Stimulated activated CD4-positive, alpha-beta T cell treated with anti-CD3 and anti-CD28 coated beads, Interleukin-4, amount 100 ng/mL, for 24 hours (primary cell): ENCODE results near the gene OR4N2.
"Not testable (repeated sequence)": the region's sequence is repeated elsewhere in the genome, so short reads cannot be mapped to it uniquely, and the experiment has no call there.

ENCODE experiments used
- DNase-seq: peaks from one replicate; pipeline ENCODE4 v3.0.0-alpha.2; 2020

Gene OR4N2, protein sequence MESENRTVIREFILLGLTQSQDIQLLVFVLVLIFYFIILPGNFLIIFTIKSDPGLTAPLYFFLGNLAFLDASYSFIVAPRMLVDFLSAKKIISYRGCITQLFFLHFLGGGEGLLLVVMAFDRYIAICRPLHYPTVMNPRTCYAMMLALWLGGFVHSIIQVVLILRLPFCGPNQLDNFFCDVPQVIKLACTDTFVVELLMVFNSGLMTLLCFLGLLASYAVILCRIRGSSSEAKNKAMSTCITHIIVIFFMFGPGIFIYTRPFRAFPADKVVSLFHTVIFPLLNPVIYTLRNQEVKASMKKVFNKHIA

DNA sequence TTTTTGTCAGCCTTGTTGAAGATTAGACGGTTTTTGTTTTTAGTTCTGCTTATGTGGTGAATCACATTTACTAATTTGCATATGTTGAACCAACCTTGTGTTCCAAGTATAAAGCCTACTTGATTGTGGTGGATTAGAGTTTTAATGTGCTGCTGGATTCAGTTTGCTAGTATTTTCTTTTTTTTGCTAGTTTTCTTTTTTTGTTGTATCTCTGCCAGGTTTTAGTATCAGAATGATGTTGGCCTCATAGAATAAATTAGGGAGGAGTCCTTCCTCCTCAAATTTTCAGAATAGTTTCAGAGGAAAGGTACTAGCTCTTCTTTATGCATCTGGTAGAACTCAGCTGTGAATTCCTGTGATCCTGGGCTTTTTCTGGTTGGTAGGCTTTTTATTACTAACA lies at the start of gene OR4N2:
OR4N2 (plus strand) TSS at position 301 of the 400 bp plus-strand sequence. CDS start 23,679 bp downstream, outside the sequence.
- DNase-seq = not testable (repeated sequence)

DNA sequence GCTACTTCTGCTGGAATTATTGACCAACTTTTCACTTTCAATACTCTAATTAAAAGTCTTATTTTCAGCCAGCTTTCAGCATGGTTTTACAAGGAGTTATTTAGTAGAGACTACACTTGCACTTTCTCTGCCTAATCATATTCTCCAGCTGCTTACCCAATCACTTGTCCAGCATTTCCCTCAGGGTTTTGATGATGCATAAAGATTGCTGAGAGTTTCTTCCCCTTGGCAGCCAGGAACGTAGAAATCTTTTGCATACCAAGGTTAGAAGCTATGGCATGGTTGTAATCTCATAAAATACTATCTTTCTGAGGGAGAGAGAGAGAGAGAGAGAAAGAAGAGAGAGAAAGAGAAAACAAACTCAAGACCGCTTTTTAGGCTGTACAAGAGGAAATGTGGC lies 49.4 kb upstream of the OR4N2 start:
- no peak for DNase-seq

DNA sequence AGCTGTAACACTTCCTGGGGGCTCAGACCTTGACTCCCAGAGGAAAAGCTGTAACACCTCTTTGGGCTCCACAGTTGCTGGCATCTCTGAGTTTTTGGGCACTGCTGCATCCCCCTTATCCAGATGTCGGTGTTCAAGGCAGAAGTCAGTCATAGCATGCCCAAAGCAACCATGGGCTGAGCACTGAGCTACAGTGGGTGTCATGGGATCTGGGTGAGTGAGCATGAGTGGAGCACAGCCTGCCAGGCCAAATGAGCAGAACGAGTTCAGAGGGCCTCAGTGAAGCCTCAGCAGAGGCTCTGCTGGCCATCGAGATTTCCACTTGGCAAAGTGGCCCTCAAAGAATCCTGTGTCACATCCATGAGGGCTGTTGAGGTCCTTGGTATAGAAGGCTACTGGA lies 32.1 kb upstream of the OR4N2 start:
- not testable (repeated sequence) for DNase-seq

DNA sequence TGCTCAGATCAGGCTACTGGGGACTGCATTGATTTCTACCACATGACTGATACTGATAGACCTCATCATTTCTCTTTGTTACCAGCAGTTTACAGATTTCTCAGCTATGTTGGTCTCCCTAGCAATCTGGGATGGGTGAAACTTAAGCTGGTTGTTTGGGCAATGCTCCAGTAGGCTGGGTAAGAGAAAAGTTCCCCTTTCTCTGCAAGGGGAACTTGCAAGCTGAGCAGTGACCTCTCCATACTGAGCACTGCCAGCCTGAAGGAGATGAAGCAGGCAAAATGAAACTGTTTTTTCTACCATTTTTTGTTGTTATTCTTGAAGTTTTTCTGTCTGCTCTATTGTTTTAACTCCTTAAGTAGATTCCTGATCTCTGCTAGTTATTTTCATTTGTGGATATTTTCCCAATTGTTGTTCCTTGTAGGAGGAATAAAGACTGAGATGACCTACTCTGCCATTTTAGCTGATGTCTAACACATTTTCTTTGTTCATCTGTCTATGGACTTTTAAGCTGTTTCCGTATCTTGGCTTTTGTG lies 31.6 kb upstream of the OR4N2 start:
- no peak for DNase-seq

DNA sequence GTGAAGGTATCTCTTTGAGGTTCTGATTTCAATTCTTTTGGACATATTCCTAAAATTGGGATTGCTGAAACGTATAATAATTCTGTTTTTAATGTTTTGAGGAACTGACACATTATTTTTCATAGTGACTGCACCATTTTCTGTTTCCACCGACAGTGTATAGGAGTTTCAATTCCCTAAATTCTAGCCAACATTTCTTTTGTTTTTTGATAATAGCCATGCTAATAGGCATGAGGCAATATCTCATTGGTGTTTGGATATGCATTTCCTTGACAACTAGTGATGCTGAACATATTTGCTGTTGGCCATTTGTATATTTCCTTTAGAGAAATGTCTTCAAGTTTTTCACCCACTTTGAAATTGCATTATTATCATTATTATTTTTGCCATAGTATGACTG lies 31.1 kb upstream of the OR4N2 start:
- not testable (repeated sequence) for DNase-seq

GRCh38 chr14:19773204-19773603 lies 30.4 kb upstream of the OR4N2 start, which contains the start of gene OR4M1:
OR4M1 (plus strand) TSS chr14:19773504; CDS start chr14:19780323, 6,819 bp downstream.
- not testable (repeated sequence) for DNase-seq

DNA sequence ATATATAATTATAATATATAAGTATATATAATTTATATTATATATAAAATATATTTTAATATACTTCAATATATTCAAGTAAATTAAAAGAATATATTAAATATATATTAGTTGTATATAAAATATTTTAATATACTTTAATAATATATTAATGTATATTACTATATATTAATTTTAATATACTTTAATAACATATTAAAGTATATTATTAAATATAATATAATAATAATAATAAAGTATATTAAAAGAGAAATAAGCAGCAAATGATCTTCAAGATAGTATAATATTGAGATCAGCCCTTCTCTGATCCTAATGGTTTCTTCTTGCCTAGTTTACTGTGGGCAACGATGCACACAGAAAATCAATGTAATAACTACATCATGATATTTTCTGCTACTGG lies 28.0 kb upstream of the OR4N2 start:
- DNase-seq = no peak

GRCh38 chr14:19785848-19786247 lies 17.7 kb upstream of the OR4N2 start:
- DNase-seq = not testable (repeated sequence)

GRCh38 chr14:19787318-19787717 lies 16.3 kb upstream of the OR4N2 start:
- not testable (repeated sequence) for DNase-seq

- DNase-seq = not testable (repeated sequence)
These were observed 15.4 kb upstream of the OR4N2 start for GRCh38 chr14:19788150-19788549.

DNA sequence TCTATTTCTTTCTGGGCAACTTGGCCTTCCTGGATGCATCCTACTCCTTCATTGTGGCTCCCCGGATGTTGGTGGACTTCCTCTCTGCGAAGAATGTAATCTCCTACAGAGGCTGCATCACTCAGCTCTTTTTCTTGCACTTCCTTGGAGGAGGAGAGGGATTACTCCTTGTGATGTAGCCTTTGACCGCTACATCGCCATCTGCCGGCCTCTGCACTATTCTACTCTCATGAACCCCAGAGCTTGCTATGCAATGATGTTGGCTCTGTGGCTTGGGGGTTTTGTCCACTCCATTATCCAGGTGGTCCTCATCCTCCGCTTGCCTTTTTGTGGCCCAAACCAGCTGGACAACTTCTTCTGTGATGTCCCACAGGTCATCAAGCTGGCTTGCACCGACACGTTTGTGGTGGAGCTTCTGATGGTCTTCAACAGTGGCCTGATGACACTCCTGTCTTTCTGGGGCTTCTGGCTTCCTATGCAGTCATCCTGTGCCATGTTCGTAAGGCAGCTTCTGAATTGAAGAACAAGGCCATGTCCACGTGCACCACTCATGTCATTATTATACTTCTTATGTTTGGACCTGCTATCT lies 7.0 kb upstream of the OR4N2 start:
- not testable (repeated sequence) for DNase-seq

DNA sequence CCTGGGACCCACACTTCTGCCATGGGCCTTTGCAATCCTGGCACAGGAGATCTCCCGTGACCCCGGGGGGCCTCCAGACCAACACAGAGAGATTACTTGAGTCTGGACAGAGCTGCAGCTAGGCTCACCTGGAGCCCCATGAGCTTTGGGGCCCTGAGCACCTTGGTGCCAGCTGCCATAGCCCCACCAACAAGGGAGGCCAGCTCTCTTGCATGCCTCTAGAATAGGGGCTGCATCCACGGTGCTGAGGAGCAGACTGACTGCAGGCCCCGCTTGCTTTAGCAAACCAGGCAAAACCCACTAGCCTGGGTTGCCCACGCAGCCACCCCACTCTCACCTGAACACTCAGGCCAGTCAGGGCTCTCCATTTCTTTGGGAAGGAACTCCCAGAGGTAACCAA lies 3.7 kb upstream of the OR4N2 start:
- DNase-seq = no peak

DNA sequence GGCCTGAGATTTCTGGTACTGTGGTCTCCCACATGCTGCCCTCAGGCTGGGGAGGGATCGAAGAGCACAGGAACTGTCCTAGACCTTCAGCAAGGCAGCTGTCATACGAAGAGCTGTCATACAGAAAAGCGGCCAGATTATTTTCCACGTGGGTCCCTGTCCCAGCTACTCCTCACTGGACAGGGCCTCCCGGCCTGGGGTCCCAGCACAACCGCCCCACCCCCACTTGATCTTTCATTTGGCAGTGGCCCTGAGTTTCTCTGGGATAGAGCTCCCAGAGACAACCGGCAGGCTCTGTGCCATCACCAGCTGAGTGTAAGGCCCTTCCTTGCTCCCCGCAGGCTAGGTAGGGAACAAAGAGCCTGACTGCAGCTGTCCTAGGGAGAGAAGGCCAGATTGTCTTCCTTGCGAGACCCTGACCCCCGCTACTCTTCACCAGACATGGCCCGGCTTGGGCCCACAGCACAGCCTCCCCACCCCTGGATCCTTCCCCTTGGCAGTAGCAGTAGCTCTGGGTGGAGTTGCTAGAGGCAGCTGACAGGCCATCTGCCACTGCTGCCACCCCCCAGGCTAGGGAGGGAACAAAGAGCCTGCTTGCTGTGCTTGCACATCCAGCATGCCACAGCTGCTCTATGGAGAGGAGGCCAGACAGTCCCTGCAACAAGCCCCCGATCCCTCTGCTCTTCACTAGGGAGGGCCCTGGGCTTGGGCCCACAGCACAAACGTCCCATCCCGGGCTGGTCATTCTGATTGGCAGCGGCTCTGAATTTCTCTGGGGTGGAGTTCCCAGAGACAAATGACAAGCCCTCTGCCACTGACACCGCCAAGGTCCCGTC lies 3.1 kb upstream of the OR4N2 start:
- no peak for DNase-seq

- DNase-seq = no peak
These were observed 2.5 kb upstream of the OR4N2 start for GRCh38 chr14:19801118-19801464.

GRCh38 chr14:19813171-19813920 lies 9.8 kb downstream of the OR4N2 start:
- DNase-seq = not testable (repeated sequence)

GRCh38 chr14:19819879-19820278 lies 16.3 kb downstream of the OR4N2 start:
- DNase-seq = not testable (repeated sequence)

DNA sequence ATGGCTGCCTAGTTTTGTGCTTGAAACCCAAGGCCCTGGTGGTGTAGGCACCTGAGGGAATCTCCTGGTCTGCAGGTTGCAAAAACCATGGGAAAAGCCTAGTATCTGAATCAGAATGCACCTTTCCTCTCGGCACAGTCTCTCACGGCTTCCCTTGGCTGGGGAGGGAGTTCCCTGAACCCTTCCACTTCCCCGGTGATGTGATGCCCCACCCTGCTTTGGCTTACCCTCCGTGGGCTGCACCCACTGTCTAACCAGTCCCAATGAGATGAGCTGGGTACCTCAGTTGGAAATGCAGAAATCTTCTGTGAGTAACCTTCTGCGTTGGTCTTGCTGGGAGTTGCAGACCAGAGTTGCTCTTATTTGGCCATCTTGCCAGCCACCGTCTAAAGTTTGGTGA lies 17.4 kb downstream of the OR4N2 start:
- not testable (repeated sequence) for DNase-seq

DNA sequence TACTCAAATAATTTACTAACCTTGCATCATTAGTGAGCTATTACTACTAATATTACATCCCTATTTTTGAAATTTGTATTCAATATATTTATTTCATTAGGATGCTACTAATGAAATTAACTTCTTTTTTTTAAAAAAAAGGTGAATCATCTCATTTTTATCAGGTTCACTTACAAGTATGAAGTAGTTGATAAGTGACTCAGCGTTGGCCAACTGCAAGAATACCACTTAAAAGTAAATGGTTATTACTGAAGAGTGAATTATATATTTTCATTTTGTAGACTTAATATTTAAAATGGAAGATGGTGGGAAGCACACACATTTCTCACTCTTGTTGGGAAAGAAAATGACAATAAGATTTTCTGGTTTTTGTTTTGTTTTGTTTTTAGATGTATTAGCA lies 19.6 kb downstream of the OR4N2 start:
- DNase-seq = no peak

DNA sequence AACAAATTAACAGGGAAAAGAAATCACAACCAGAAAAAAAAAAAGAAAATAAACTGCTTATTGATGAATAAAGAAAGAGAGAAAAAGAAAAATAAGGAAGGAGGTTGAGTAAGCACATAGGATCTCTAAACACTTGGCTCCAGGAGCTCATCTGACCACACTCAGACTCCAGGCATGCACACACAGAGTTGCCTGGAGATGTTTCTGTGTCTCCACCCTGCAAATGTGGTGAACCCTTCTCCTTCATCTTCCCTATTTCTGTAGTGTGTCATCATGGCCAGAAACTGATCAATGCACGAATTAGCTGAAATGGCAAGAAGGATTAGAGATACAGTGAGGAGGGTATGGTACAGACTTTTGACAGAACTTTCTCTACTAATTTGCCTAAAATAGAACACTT lies 20.2 kb downstream of the OR4N2 start:
- DNase-seq = no peak

DNA sequence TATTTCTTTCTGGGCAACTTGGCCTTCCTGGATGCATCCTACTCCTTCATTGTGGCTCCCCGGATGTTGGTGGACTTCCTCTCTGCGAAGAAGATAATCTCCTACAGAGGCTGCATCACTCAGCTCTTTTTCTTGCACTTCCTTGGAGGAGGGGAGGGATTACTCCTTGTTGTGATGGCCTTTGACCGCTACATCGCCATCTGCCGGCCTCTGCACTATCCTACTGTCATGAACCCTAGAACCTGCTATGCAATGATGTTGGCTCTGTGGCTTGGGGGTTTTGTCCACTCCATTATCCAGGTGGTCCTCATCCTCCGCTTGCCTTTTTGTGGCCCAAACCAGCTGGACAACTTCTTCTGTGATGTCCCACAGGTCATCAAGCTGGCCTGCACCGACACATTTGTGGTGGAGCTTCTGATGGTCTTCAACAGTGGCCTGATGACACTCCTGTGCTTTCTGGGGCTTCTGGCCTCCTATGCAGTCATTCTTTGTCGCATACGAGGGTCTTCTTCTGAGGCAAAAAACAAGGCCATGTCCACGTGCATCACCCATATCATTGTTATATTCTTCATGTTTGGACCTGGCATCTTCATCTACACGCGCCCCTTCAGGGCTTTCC lies 24.2 kb downstream of the OR4N2 start:
- DNase-seq = not testable (repeated sequence)

DNA sequence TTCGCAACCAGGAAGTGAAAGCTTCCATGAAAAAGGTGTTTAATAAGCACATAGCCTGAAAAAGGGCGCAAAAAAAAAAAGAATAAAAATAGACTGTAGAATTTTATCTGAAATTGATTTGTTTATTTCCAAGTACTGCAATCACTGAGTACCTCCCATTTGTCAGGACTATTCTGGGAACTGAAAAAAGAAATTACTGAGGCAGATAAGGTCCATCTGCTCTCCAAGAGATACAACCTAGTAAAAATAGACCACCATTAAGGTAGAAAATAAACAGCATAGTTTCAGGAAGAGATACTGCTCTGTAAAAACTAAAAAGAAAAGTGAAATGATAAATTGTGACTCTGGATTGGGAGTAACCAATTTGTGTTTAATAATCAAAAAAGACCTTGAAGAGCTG lies 24.7 kb downstream of the OR4N2 start:
- DNase-seq = no peak

DNA sequence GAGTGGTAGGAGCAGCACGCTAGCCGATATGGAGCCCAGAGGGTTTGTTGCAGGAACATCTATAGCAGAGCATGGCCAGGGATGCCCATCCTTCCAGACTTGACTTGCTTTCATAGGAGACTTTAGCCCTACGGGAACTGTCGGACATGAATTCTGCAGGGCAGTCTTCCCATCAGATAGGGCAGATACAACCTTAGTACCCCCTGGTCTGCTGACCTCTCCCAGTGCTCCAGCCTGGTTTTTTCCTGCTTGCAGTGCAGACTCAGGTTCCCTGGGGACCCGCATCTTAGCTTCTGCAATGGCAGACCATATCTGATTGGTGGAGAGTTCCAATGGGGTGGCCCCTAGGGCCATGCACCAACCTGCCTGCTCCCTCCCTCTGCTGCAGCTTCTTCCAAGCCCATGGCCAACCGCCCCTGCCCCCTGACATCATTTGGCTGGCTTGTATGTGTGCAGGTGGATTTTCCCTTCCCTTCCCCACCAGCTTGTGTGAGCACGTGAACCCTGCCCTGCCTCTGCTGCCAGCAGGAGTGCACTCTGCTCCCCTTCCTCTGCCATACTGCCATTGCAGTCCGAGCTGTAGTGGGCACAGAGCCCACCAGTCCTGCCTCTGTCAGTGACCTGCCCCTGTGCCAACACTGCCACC lies 30.8 kb downstream of the OR4N2 start:
- DNase-seq = not testable (repeated sequence)
